Stimulated activated CD4-positive, alpha-beta T cell treated with anti-CD3 and anti-CD28 coated beads, Interleukin-4, amount 100 ng/mL, for 4 hours (primary cell): Measurements from ENCODE around the gene FCSK.

Experiments
- DNase-seq, 2 experiments: peaks; one replicate each; pipeline ENCODE4 v3.0.0-alpha.2; 2020

The FCSK gene

GRCh38 chr16:70529051-70529777, 74.8 kb downstream of the FCSK start:
- no peak for DNase-seq
